ENCODE data around the gene SERPINA12.
"Not testable (repeated sequence)": the region's sequence is repeated elsewhere in the genome, so short reads cannot be mapped to it uniquely, and the experiment has no call there.

Gene SERPINA12

GRCh38 chr14:94494085-94494484, 15.2 kb downstream of the SERPINA12 start:
- DNase-seq (ENCODE audit: extremely low read depth in 1 of 2, low read depth in 1 of 2): no peak

- DNase-seq (ENCODE audit: extremely low read depth in 1 of 2, low read depth in 1 of 2): no peak
These were observed 17.8 kb downstream of the SERPINA12 start for GRCh38 chr14:94491511-94491910.

- DNase-seq (ENCODE audit: extremely low read depth in 1 of 2, low read depth in 1 of 2): no peak
These were observed 19.9 kb downstream of the SERPINA12 start for GRCh38 chr14:94489336-94489735.

- no peak for DNase-seq (ENCODE audit: extremely low read depth in 1 of 2, low read depth in 1 of 2)
These were observed 22.4 kb downstream of the SERPINA12 start for GRCh38 chr14:94486883-94487282.

GRCh38 chr14:94485944-94486841, 23.1 kb downstream of the SERPINA12 start:
- no peak for DNase-seq (ENCODE audit: extremely low read depth in 1 of 2, low read depth in 1 of 2)

- no peak for DNase-seq (ENCODE audit: extremely low read depth in 1 of 2, low read depth in 1 of 2)
These were observed 24.8 kb downstream of the SERPINA12 start for GRCh38 chr14:94484481-94484880.

- no peak for DNase-seq (ENCODE audit: extremely low read depth in 1 of 2, low read depth in 1 of 2)
These were observed 25.5 kb downstream of the SERPINA12 start for GRCh38 chr14:94483729-94484275.

- DNase-seq (ENCODE audit: extremely low read depth in 1 of 2, low read depth in 1 of 2): no peak
These were observed 26.2 kb downstream of the SERPINA12 start for GRCh38 chr14:94483071-94483451.

GRCh38 chr14:94482132-94483070, 26.9 kb downstream of the SERPINA12 start:
- not testable (repeated sequence) for DNase-seq (ENCODE audit: extremely low read depth in 1 of 2, low read depth in 1 of 2)

GRCh38 chr14:94481468-94482131, 27.7 kb downstream of the SERPINA12 start:
- no peak for DNase-seq (ENCODE audit: extremely low read depth in 1 of 2, low read depth in 1 of 2)

GRCh38 chr14:94480809-94481208, 28.5 kb downstream of the SERPINA12 start:
- DNase-seq (ENCODE audit: extremely low read depth in 1 of 2, low read depth in 1 of 2): no peak

- DNase-seq (ENCODE audit: extremely low read depth in 1 of 2, low read depth in 1 of 2): no peak
These were observed 30.8 kb downstream of the SERPINA12 start for GRCh38 chr14:94478420-94478819.

- DNase-seq (ENCODE audit: extremely low read depth in 1 of 2, low read depth in 1 of 2): no peak
These were observed 33.2 kb downstream of the SERPINA12 start, which contains the start of gene SERPINA9 for GRCh38 chr14:94476023-94476422. TSS of gene SERPINA9 (minus strand) at chr14:94476197. CDS start at chr14:94469840, 6,357 bp downstream.

- no peak for DNase-seq (ENCODE audit: extremely low read depth in 1 of 2, low read depth in 1 of 2)
These were observed 34.7 kb downstream of the SERPINA12 start for GRCh38 chr14:94474581-94475031.

GRCh38 chr14:94473666-94474410, 35.4 kb downstream of the SERPINA12 start:
- no peak for DNase-seq (ENCODE audit: extremely low read depth in 1 of 2, low read depth in 1 of 2)

GRCh38 chr14:94472842-94473241, 36.4 kb downstream of the SERPINA12 start:
- DNase-seq (ENCODE audit: extremely low read depth in 1 of 2, low read depth in 1 of 2): no peak

GRCh38 chr14:94471045-94471444, 38.2 kb downstream of the SERPINA12 start:
- no peak for DNase-seq (ENCODE audit: extremely low read depth in 1 of 2, low read depth in 1 of 2)

GRCh38 chr14:94470311-94470710, 39.0 kb downstream of the SERPINA12 start:
- no peak for DNase-seq (ENCODE audit: extremely low read depth in 1 of 2, low read depth in 1 of 2)

- DNase-seq (ENCODE audit: extremely low read depth in 1 of 2, low read depth in 1 of 2): no peak
These were observed 40.0 kb downstream of the SERPINA12 start for GRCh38 chr14:94469261-94469660.

Data from stimulated activated CD8-positive, alpha-beta memory T cell treated with anti-CD3 and anti-CD28 coated beads, Interleukin-7, amount 100 ng/mL, for 48 hours (primary cell).